Adrenal gland (tissue), 5 donors: ENCODE results near the gene PANX3.

Experiments used
- CTCF ChIP-seq, 6 experiments: fragments of 450-650 bp in 4 of 6; fragments of 200-600 bp in 2 of 6; sonication (generic) in 1 of 6; IDR thresholded peaks; 1 replicate in 5 of 6; 2 replicates in 1 of 6; pipeline versions ENCODE4 v1.5.1 to v1.8.0; 2016 to 2021; ENCODE audit warnings: antibody characterized with exemption in 6 of 6, mild to moderate bottlenecking in 2 of 6, moderate library complexity in 1 of 6
- POLR2A ChIP-seq, 2 donors: fragments of 450-650 bp; IDR thresholded peaks; one replicate each; pipeline ENCODE4 v1.6.1; 2017; ENCODE audit warnings: antibody characterized with exemption in 2 of 2, mild to moderate bottlenecking in 2 of 2, moderate library complexity in 1 of 2
- donor health status: DM: no; HTN: no; CAD: no.

GRCh38 chr11:124643042-124643604 is 31.9 kb downstream of the PANX3 start:
- TF ChIP-seq CTCF (IDR thresholded peaks at IDR 0.05) (no peak), POLR2A (IDR thresholded peaks at IDR 0.05) (no peak)
